HEK293 (cell line): ENCODE results near the gene HMCN1.

ENCODE experiments used
- CTCF ChIA-PET: fragments of 350-600 bp; formaldehyde crosslinking; extraction: SDS; loops from one replicate; lab custom pipeline; 2021; ENCODE audit warnings: antibody characterized with exemption; lab: Yijun Ruan, JAX
- POLR2A ChIA-PET: fragments of 300-600 bp; formaldehyde crosslinking; extraction: SDS; loops from one replicate; lab custom pipeline; 2020; ENCODE audit warnings: antibody characterized with exemption, inconsistent platforms; lab: Yijun Ruan, JAX
- H3K27ac ChIP-seq: fragments of 200-500 bp; sonication (Bioruptor generic); 2 replicates; pipeline ENCODE4 v1.5.1; 2014; ENCODE audit warnings: low read depth, low read length, control low read depth, inconsistent platforms; ENCODE audit errors: extremely low read depth
- H3K36me3 ChIP-seq, 2 experiments: fragments of 200-500 bp in 1 of 2; sonication (Bioruptor generic) in 1 of 2; 1 replicate in 1 of 2; 2 replicates in 1 of 2; pipeline ENCODE4 v1.5.1; 2014 to 2017; ENCODE audit warnings: inconsistent platforms in 2 of 2, low read length in 2 of 2; ENCODE audit not compliant: control insufficient read depth in 2 of 2, insufficient read depth in 1 of 2
- H3K4me1 ChIP-seq: fragments of 200-500 bp; sonication (Bioruptor generic); 2 replicates; pipeline ENCODE4 v1.5.1; 2014; ENCODE audit warnings: mild to moderate bottlenecking, low read length, inconsistent platforms; ENCODE audit not compliant: control insufficient read depth, insufficient read depth
- H3K4me3 ChIP-seq: 2 replicates; pipeline ENCODE4 v1.5.1; 2011; ENCODE audit warnings: low read depth, mild to moderate bottlenecking, control low read depth, low read length, moderate library complexity
- H3K9me3 ChIP-seq: fragments of 200-500 bp; sonication (Bioruptor generic); 2 replicates; pipeline ENCODE4 v1.5.1; 2014; ENCODE audit warnings: low read depth, low read length, inconsistent platforms; ENCODE audit not compliant: control insufficient read depth, insufficient read depth
- AEBP2 ChIP-seq: fragments of 450-650 bp; formaldehyde crosslinking; IDR thresholded peaks from 2 replicates; pipeline ENCODE4 v1.5.1; 2016; ENCODE audit warnings: missing biosample characterization, missing genetic modification characterization, borderline replicate concordance
- HIC1 ChIP-seq: fragments of 450-650 bp; formaldehyde crosslinking; IDR thresholded peaks from 2 replicates; pipeline ENCODE4 v1.5.1; 2016; ENCODE audit warnings: missing biosample characterization, missing genetic modification characterization
- HOXD13 ChIP-seq: sonication (generic); formaldehyde crosslinking; IDR thresholded peaks from 2 replicates; pipeline ENCODE4 v1.8.0; 2022; ENCODE audit warnings: missing genetic modification reagents, borderline replicate concordance
- KLF1 ChIP-seq: fragments of 450-650 bp; formaldehyde crosslinking; IDR thresholded peaks from 2 replicates; pipeline ENCODE4 v1.5.1; 2016; ENCODE audit warnings: missing biosample characterization, missing genetic modification characterization
- SP7 ChIP-seq: fragments of 450-650 bp; formaldehyde crosslinking; IDR thresholded peaks from 2 replicates; pipeline ENCODE4 v1.5.1; 2016; ENCODE audit warnings: missing biosample characterization, missing genetic modification characterization
- ZBTB11 ChIP-seq: fragments of 450-650 bp; formaldehyde crosslinking; conservative IDR thresholded peaks from 2 replicates; pipeline ENCODE4 v1.5.1; 2016; ENCODE audit warnings: low read depth, missing biosample characterization, missing genetic modification characterization
- ZBTB20 ChIP-seq: fragments of 450-650 bp; formaldehyde crosslinking; IDR thresholded peaks from 2 replicates; pipeline ENCODE4 v1.5.1; 2016; ENCODE audit warnings: missing biosample characterization, missing genetic modification characterization
- ZIC2 ChIP-seq: fragments of 450-650 bp; formaldehyde crosslinking; IDR thresholded peaks from 2 replicates; pipeline ENCODE4 v1.5.1; 2016; ENCODE audit warnings: missing biosample characterization, missing genetic modification characterization
- ZNF114 ChIP-seq: fragments of 450-650 bp; formaldehyde crosslinking; IDR thresholded peaks from 2 replicates; pipeline ENCODE4 v1.5.0; 2017; ENCODE audit warnings: missing biosample characterization, missing genetic modification characterization
- ZNF184 ChIP-seq: fragments of 450-650 bp; IDR thresholded peaks from 2 replicates; pipeline ENCODE4 v1.5.1; 2018; ENCODE audit warnings: missing biosample characterization, mild to moderate bottlenecking, missing genetic modification characterization
- ZNF488 ChIP-seq: fragments of 450-650 bp; formaldehyde crosslinking; IDR thresholded peaks from 2 replicates; pipeline ENCODE4 v1.5.1; 2016; ENCODE audit warnings: missing biosample characterization, missing genetic modification characterization
- ZNF513 ChIP-seq: fragments of 450-650 bp; IDR thresholded peaks from 2 replicates; pipeline ENCODE4 v1.5.1; 2018; ENCODE audit warnings: missing biosample characterization, missing genetic modification characterization
- ZNF518A ChIP-seq: fragments of 450-650 bp; formaldehyde crosslinking; conservative IDR thresholded peaks from 2 replicates; pipeline ENCODE4 v1.5.1; 2016; ENCODE audit warnings: low read depth, missing biosample characterization, missing genetic modification characterization
- ZNF571 ChIP-seq: fragments of 450-650 bp; formaldehyde crosslinking; IDR thresholded peaks from 2 replicates; pipeline ENCODE4 v1.5.0; 2017; ENCODE audit warnings: missing biosample characterization, missing genetic modification characterization
- ZNF624 ChIP-seq: fragments of 450-650 bp; formaldehyde crosslinking; IDR thresholded peaks from 2 replicates; pipeline ENCODE4 v1.5.1; 2017; ENCODE audit warnings: missing biosample characterization, missing genetic modification characterization
- ZNF704 ChIP-seq: fragments of 450-650 bp; formaldehyde crosslinking; IDR thresholded peaks from 2 replicates; pipeline ENCODE4 v1.5.1; 2016; ENCODE audit warnings: missing biosample characterization, missing genetic modification characterization

HMCN1 gene

GRCh38 chr1:185998391-185998790 is 264.2 kb downstream of the HMCN1 start:
- ChIA-PET POLR2A (interaction anchor here (0.6 kb wide), 1 partner anchor 72 kb away, joined by 3 read pairs; no protein-coding TSS in a partner anchor), CTCF (interaction anchor here (0.5 to 0.8 kb wide), 3 partner anchors 154 to 246 kb away, joined by 3 to 4 read pairs (median 3); no protein-coding TSS in a partner anchor)
- no peak overlapping the region for H3K27ac ChIP-seq
- TF ChIP-seq ZNF184 (tag by site-specific recombination) (no peak), HOXD13 (CRISPR knock-in tag) (no peak), ZBTB20 (tag by site-specific recombination) (no peak), ZNF114 (tag by site-specific recombination) (no peak), ZIC2 (tag by site-specific recombination) (no peak), KLF1 (tag by site-specific recombination) (no peak), SP7 (tag by site-specific recombination) (no peak), ZNF571 (tag by site-specific recombination) (no peak), AEBP2 (tag by site-specific recombination) (no peak)
- TF ChIP-seq, all 188 proteins: peak for 0
- H3K4me1 ChIP-seq, result no peaks in the 10 kb centered on the region
- no peaks in the 10 kb centered on the region for H3K36me3 ChIP-seq
- H3K9me3 ChIP-seq, result no peaks in the 10 kb centered on the region
- no peak overlapping the region for H3K4me3 ChIP-seq

- H3K36me3 ChIP-seq, result no peaks in the 10 kb centered on the region
- ChIA-PET POLR2A (no interaction called here), CTCF (interaction anchor here (0.6 kb wide), 1 partner anchor 323 kb away, joined by 3 read pairs; no protein-coding TSS in a partner anchor)
- no peaks in the 10 kb centered on the region for H3K9me3 ChIP-seq
- no peak overlapping the region for H3K4me3 ChIP-seq
- TF ChIP-seq ZNF513 (tag by site-specific recombination) (no peak), HIC1 (no peak), ZNF518A (tag by site-specific recombination) (no peak), ZNF624 (tag by site-specific recombination) (no peak), ZNF488 (tag by site-specific recombination) (no peak), ZBTB11 (no peak), ZNF704 (tag by site-specific recombination) (no peak)
- H3K27ac ChIP-seq, result no peak overlapping the region
- no peaks in the 10 kb centered on the region for H3K4me1 ChIP-seq
These were observed 268.2 kb downstream of the HMCN1 start for GRCh38 chr1:186002406-186002805.
